ENCODE measurements around the gene VOPP1.

VOPP1 gene

DNA sequence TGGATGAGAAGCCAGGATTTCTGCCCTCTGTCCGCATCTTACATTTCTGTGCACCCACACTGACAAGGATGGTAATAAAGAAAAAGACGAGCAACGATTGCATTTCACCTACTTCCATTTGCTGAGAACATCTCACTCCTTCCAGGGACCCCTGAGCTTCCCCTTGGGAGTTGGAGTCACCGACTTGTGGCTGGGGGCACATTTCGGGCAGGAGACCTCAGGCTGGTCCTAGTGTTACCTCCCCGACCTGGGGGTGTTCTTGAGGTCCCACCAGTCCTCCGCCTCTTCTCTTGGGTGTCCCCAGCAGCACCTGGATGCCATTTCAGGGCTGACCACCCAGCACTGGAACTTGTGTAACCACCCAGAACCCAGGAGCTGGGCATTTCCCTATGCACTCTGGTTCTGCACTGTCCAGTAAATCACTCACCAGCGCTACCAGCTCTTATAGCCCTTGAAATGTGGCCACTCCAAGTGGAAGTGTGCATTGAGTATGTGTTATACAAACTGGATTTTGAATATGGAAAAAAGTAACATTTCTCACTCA lies 122.2 kb downstream of the VOPP1 start:
- H3K9me3 ChIP-seq (ENCODE audit: control insufficient read depth, insufficient read depth, low read length) = no peaks in the 10 kb centered on the region
- no CpG with 5 or more reads among the region's 8 CpGs for WGBS (ENCODE audit: insufficient coverage, insufficient read length)

DNA sequence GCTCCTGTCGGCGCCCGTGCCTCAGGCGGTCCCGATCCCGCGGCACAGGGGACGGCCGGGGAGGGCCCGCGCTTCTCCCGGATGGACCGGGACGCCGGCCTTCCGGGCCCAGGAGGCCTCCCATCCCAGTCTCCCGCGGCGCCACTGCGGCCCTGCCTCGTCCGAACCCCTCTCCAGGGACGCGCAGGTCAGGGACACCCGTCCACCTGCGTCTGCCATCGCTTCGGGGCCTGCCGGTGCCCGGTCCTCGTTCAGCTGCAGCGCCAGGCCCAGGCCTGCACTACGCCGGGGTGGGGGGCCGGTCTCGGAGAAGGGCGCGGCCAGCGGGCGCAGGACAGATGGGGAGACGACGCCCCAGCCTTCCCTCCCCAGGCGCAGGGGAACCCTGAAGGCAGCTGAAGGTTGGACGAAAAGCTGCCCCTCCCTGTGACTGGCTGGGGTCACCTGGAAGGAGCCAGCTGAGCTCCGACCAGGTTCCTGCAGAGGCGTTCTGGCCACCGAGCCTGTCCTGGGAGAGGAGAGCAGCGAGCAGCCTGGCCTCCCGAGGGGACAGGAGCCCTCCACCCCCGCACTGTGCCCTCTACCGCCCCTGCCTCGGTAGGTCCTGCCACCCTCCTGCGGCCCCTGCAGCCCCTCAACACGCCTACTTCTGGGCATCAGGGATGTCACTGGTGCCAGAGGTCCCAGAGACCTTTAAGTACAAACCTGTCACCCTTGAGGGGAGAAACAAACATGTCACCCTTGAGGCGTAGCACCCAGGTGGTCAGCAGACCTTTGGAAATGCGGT lies 122.9 kb downstream of the VOPP1 start:
- Histone ChIP-seq H3K27me3 (ENCODE audit: control insufficient read depth, insufficient read depth, low read length) (no peaks in the 10 kb centered on the region; the same call in 1 of the 2 replicates), H3K4me3 (ENCODE audit: low read length) (no peak overlapping the region), H3K4me1 (ENCODE audit: control insufficient read depth, insufficient read depth, low read length) (no peaks in the 10 kb centered on the region; the same call in 1 of the 2 replicates), H3K9me3 (ENCODE audit: control insufficient read depth, insufficient read depth, low read length) (no peaks in the 10 kb centered on the region), H3K27ac (ENCODE audit: low read length) (no peak overlapping the region), H3K36me3 (ENCODE audit: control insufficient read depth, insufficient read depth, low read length) (no peaks in the 10 kb centered on the region)
- no peak for DNase-seq (ENCODE audit: low read depth, low spot score)
- no CpG with 5 or more reads among the region's 56 CpGs for WGBS (ENCODE audit: insufficient coverage, insufficient read length)

More for the DNA sequence above, 122.2 kb downstream of the VOPP1 start:
- Histone ChIP-seq H3K27ac (ENCODE audit: low read length) (no peak overlapping the region), H3K27me3 (ENCODE audit: control insufficient read depth, insufficient read depth, low read length) (no peaks in the 10 kb centered on the region; the same call in 1 of the 2 replicates), H3K36me3 (ENCODE audit: control insufficient read depth, insufficient read depth, low read length) (no peaks in the 10 kb centered on the region), H3K4me1 (ENCODE audit: control insufficient read depth, insufficient read depth, low read length) (no peaks in the 10 kb centered on the region; the same call in 1 of the 2 replicates), H3K4me3 (ENCODE audit: low read length) (no peak overlapping the region)
- no peak for DNase-seq (ENCODE audit: low read depth, low spot score)

DNA sequence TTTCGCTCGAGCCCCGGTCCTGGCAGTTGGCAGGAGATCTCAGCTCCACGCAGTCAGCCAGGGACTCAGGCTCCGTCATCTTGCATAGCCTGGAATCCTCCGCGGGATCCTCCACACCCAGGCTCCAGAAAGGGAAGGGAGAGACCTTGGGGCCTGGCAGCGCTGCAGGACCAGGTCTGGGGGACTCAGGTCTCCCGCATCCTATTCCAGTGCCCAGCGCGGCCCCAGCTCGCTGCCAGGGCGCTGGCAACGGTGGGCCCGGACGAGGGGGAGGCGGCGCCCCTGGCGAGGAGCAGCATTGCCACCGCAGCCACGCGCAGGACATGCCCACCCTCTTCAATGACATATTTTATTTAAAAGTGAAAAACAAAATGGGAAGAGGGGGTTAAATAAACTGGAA lies 123.8 kb downstream of the VOPP1 start:
- H3K36me3 ChIP-seq (ENCODE audit: control insufficient read depth, insufficient read depth, low read length) = no peaks in the 10 kb centered on the region
- no peak for DNase-seq (ENCODE audit: low read depth, low spot score)
- no peak overlapping the region for H3K4me3 ChIP-seq (ENCODE audit: low read length)
- H3K27me3 ChIP-seq (ENCODE audit: control insufficient read depth, insufficient read depth, low read length) = no peaks in the 10 kb centered on the region; the same call in 1 of the 2 replicates
- H3K27ac ChIP-seq (ENCODE audit: low read length) = no peak overlapping the region
- H3K9me3 ChIP-seq (ENCODE audit: control insufficient read depth, insufficient read depth, low read length) = no peaks in the 10 kb centered on the region
- no peaks in the 10 kb centered on the region; the same call in 1 of the 2 replicates for H3K4me1 ChIP-seq (ENCODE audit: control insufficient read depth, insufficient read depth, low read length)
- no CpG with 5 or more reads among the region's 22 CpGs for WGBS (ENCODE audit: insufficient coverage, insufficient read length)

DNA sequence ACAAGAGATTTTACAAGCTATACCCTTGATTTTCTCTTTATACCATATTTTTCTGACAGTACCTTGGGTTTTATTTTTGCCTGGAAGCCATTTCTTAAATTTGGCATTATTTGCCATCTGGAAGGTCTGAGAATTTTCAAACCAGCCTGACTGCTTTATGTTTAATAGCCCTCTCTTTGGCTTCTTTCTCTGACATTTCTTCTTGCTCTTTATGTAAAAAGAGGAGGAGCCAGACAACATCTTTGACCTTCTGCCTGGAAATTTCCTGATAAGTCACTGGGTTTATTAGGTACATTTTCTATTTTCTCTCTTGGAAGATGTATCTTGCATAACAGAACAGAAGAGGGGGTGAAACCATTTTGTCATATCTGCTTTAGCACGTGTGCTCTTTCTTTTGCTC lies 127.5 kb downstream of the VOPP1 start:
- Histone ChIP-seq H3K4me3 (ENCODE audit: low read length) (no peak overlapping the region), H3K9me3 (ENCODE audit: control insufficient read depth, insufficient read depth, low read length) (no peaks in the 10 kb centered on the region), H3K36me3 (ENCODE audit: control insufficient read depth, insufficient read depth, low read length) (no peaks in the 10 kb centered on the region), H3K4me1 (ENCODE audit: control insufficient read depth, insufficient read depth, low read length) (no peaks in the 10 kb centered on the region; the same call in 1 of the 2 replicates), H3K27ac (ENCODE audit: low read length) (no peak overlapping the region), H3K27me3 (ENCODE audit: control insufficient read depth, insufficient read depth, low read length) (no peaks in the 10 kb centered on the region; the same call in 1 of the 2 replicates)
- DNase-seq (ENCODE audit: low read depth, low spot score) = no peak
- WGBS (ENCODE audit: insufficient coverage, insufficient read length) = no CpG with 5 or more reads among the region's 1 CpG

DNA sequence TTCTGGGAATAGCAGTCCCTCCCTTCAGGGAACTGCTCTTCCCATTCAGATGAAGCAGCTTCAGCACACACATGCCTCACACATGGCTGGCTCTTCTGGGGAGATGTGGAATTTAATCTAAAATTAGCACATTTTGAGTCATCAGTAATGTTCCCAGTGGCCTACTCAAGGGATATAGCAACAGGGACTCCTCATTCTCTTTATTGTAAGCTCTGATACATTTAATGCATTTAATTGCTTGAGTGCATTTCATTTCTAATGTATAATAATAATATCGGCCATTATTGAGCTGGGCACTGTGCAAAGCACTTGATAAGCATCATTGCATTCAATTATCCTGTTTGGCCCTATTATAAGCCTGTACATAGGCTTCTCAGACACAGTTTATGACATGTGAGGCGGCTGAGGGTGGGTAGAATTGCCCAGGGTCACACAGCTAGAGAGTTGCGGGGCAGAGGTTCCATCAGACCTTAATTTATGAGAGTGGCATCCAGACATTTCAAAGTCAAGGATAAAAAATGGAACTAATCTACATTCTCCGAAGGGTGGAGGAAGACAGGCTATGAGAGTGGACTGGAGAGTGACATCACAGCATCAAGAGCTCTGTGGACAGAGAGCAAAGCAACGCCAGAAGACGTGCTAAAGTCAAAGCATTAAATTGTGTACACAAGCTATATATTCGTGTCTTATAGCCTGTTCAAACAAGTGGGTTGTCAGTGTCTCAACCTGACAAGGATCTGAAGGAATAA lies 130.4 kb downstream of the VOPP1 start:
- H3K36me3 ChIP-seq (ENCODE audit: control insufficient read depth, insufficient read depth, low read length) = no peaks in the 10 kb centered on the region
- H3K4me1 ChIP-seq (ENCODE audit: control insufficient read depth, insufficient read depth, low read length) = no peaks in the 10 kb centered on the region
- H3K4me3 ChIP-seq (ENCODE audit: low read length) = no peak overlapping the region
- H3K9me3 ChIP-seq (ENCODE audit: control insufficient read depth, insufficient read depth, low read length) = no peaks in the 10 kb centered on the region
- no peak for DNase-seq (ENCODE audit: low read depth, low spot score)
- no peaks in the 10 kb centered on the region; the same call in 1 of the 2 replicates for H3K27me3 ChIP-seq (ENCODE audit: control insufficient read depth, insufficient read depth, low read length)
- H3K27ac ChIP-seq (ENCODE audit: low read length) = no peak overlapping the region
- WGBS (ENCODE audit: insufficient coverage, insufficient read length) = no CpG with 5 or more reads among the region's 7 CpGs

DNA sequence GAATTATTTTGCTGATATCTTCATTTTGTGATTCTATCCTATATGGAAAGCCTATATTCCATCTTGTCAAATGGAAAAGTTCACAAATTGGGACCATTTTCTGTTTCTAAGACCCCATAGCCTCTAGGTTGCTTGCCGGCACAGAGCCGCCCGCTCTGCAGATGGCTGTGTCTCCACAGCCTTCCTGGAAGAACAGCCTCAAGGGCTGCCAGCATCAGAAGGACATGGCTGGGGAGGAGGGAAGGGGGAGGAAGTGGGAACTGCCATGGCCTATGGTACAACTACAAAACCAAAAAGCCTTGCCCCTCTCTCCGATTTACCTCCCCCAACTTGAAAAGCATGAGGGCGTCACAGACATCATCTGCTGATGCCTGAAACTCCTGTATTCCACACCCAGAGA lies 131.3 kb downstream of the VOPP1 start:
- no peaks in the 10 kb centered on the region for H3K9me3 ChIP-seq (ENCODE audit: control insufficient read depth, insufficient read depth, low read length)
- DNase-seq (ENCODE audit: low read depth, low spot score) = no peak
- H3K36me3 ChIP-seq (ENCODE audit: control insufficient read depth, insufficient read depth, low read length) = no peaks in the 10 kb centered on the region
- no peaks in the 10 kb centered on the region for H3K4me1 ChIP-seq (ENCODE audit: control insufficient read depth, insufficient read depth, low read length)
- H3K4me3 ChIP-seq (ENCODE audit: low read length) = no peak overlapping the region
- no peaks in the 10 kb centered on the region for H3K27me3 ChIP-seq (ENCODE audit: control insufficient read depth, insufficient read depth, low read length)
- no CpG with 5 or more reads among the region's 5 CpGs for WGBS (ENCODE audit: insufficient coverage, insufficient read length)
- H3K27ac ChIP-seq (ENCODE audit: low read length) = no peak overlapping the region

DNA sequence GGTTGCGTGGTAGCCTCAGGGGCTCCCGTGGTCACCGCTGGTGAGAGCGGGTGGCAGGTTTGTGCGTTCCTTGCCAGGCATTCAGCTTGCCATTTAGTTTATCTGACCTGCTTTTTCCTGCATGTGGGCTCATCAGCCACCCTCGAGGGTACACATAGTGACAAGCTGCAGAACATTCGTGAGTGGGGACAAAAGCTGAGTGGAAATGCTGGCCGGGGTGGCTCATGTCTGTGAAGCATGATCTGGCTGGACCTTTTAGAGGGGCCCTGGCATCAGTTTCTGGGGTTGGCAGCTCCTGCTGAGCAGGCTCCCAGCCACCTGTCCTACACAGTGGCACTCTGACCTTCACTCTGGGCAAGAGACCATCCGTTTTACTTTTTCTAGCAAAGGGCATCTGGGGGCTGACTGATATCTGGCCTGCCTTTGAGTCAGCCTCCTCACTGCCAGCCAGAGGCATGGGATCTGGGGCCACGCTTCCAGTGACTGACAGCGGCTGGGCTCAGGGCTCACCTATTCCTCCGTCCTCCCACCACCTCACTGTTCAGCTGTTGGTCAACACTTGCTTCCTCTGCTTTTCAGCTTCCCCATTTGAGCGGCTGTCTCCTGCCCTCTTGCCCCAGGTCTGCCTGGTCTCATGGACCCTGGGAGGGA lies 132.1 kb downstream of the VOPP1 start:
- Histone ChIP-seq H3K36me3 (ENCODE audit: control insufficient read depth, insufficient read depth, low read length) (no peaks in the 10 kb centered on the region), H3K4me3 (ENCODE audit: low read length) (no peak overlapping the region), H3K27ac (ENCODE audit: low read length) (no peak overlapping the region), H3K9me3 (ENCODE audit: control insufficient read depth, insufficient read depth, low read length) (no peaks in the 10 kb centered on the region), H3K4me1 (ENCODE audit: control insufficient read depth, insufficient read depth, low read length) (no peaks in the 10 kb centered on the region), H3K27me3 (ENCODE audit: control insufficient read depth, insufficient read depth, low read length) (no peaks in the 10 kb centered on the region)
- no CpG with 5 or more reads among the region's 13 CpGs for WGBS (ENCODE audit: insufficient coverage, insufficient read length)
- no peak for DNase-seq (ENCODE audit: low read depth, low spot score)

DNA sequence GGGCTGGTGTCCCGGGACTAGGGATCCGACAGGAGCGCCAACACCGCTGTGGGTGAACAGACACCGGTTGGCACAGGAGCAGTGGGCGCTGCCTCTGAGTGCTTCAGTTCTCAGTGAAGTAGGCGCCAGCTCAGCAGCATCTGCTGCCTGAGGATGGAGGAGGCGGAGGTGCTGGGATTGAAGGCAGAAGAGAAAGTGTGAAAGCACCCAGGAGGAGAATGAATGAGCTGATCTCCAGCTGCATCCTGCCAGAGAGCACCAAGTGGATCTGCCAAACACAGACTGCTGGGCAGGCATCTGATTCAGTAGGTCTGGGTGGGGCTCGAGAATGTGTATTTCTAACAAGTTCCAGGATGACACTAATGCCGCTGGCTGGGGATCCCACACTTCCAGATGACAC lies 132.7 kb downstream of the VOPP1 start:
- H3K27me3 ChIP-seq (ENCODE audit: control insufficient read depth, insufficient read depth, low read length) = no peaks in the 10 kb centered on the region
- H3K9me3 ChIP-seq (ENCODE audit: control insufficient read depth, insufficient read depth, low read length) = no peaks in the 10 kb centered on the region
- no peak overlapping the region for H3K4me3 ChIP-seq (ENCODE audit: low read length)
- H3K27ac ChIP-seq (ENCODE audit: low read length) = no peak overlapping the region
- no peaks in the 10 kb centered on the region for H3K4me1 ChIP-seq (ENCODE audit: control insufficient read depth, insufficient read depth, low read length)
- no peak for DNase-seq (ENCODE audit: low read depth, low spot score)
- WGBS (ENCODE audit: insufficient coverage, insufficient read length) = no CpG with 5 or more reads among the region's 10 CpGs
- no peaks in the 10 kb centered on the region for H3K36me3 ChIP-seq (ENCODE audit: control insufficient read depth, insufficient read depth, low read length)

DNA sequence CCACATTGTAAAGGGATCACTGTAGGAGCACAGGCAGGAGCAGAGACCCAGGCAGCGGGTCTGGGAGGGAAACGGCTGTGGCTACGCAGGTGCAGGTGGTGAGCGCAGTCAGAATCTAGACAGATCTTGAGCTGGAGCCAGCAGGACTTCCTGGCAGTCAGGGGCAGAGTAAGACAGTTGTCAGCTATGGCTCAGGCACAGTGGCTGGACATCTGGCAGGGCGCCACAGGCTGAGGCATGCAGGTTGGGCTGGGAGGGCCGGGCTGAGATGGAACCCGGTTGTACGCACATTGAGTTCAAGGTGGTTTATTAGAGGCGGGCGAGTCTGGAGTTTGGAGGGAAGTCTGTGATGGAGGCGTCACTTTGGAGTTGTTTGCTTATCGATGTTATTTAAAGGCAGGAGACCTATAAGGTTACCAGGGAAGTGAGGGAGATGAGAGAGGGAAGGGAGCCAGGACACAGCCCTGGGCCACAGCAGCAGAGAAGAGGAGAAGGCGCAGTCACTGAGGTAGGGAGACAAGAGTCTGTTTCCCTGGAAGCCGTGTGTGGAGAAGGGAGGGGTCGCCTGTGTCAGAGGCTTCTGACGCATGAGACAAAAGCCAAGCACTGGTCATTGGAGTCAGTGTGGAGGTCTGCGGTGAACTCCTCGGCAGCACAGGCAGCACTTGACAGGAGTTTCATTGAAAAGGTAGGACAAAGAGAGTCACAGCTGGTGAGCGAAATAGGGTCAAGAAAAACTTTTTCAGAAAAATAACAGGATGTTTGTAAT lies 133.4 kb downstream of the VOPP1 start:
- Histone ChIP-seq H3K36me3 (ENCODE audit: control insufficient read depth, insufficient read depth, low read length) (no peaks in the 10 kb centered on the region), H3K27ac (ENCODE audit: low read length) (no peak overlapping the region), H3K9me3 (ENCODE audit: control insufficient read depth, insufficient read depth, low read length) (no peaks in the 10 kb centered on the region), H3K4me1 (ENCODE audit: control insufficient read depth, insufficient read depth, low read length) (no peaks in the 10 kb centered on the region), H3K4me3 (ENCODE audit: low read length) (no peak overlapping the region), H3K27me3 (ENCODE audit: control insufficient read depth, insufficient read depth, low read length) (no peaks in the 10 kb centered on the region)
- DNase-seq (ENCODE audit: low read depth, low spot score) = no peak
- no CpG with 5 or more reads among the region's 19 CpGs for WGBS (ENCODE audit: insufficient coverage, insufficient read length)
